Loucy (cell line): ENCODE measurements around the gene ETS1.

Experiments used
- EZH2phosphoT487 ChIP-seq: fragments of 200-600 bp; IDR thresholded peaks from 2 replicates; pipeline ENCODE4 v1.6.1; 2018; ENCODE audit warnings: antibody characterized with exemption, mild to moderate bottlenecking, moderate library complexity, borderline replicate concordance
- TF ChIP-seq, protein P1 (sequence below): fragments of 200-600 bp; sonication (generic); conservative IDR thresholded peaks from 2 replicates; pipeline ENCODE4 v1.5.1; 2014; ENCODE audit warnings: mild to moderate bottlenecking, antibody characterized with exemption, low read length

DNA sequence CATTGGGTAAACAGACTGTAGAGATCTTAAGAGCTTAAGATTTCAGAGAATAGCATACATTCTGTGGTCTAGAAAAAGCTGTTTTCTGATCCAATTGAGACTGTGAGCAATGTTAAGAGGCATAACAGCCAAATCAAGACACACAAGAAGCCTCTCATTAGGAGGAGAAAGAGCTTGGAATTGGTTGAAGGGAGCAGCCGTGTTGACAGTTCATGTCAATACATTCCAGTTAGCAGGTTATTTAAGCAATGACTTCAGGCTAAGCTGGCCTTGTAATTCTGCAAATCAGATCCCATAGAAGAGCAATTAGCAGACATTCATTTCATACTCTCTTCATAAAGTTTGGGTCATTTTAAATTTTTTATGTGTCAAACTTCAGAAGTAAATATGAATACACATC is 50.9 kb downstream of the ETS1 start:
- TF ChIP-seq, protein P1, sequence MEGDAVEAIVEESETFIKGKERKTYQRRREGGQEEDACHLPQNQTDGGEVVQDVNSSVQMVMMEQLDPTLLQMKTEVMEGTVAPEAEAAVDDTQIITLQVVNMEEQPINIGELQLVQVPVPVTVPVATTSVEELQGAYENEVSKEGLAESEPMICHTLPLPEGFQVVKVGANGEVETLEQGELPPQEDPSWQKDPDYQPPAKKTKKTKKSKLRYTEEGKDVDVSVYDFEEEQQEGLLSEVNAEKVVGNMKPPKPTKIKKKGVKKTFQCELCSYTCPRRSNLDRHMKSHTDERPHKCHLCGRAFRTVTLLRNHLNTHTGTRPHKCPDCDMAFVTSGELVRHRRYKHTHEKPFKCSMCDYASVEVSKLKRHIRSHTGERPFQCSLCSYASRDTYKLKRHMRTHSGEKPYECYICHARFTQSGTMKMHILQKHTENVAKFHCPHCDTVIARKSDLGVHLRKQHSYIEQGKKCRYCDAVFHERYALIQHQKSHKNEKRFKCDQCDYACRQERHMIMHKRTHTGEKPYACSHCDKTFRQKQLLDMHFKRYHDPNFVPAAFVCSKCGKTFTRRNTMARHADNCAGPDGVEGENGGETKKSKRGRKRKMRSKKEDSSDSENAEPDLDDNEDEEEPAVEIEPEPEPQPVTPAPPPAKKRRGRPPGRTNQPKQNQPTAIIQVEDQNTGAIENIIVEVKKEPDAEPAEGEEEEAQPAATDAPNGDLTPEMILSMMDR, result no peak
- no peak for TF ChIP-seq EZH2phosphoT487
